ENCODE measurements around the gene CLDN11.

The CLDN11 gene

GRCh38 chr3:170428095-170428494 lies 9.4 kb downstream of the CLDN11 start:
- DNase-seq: peak; percentile 7

GRCh38 chr3:170429050-170429449 lies 10.4 kb downstream of the CLDN11 start:
- no peak for DNase-seq

- no peak for DNase-seq
These were observed 12.4 kb downstream of the CLDN11 start for GRCh38 chr3:170431054-170431453.

- DNase-seq: no peak
These were observed 13.7 kb downstream of the CLDN11 start for GRCh38 chr3:170432416-170432815.

GRCh38 chr3:170436697-170437096 lies 18.0 kb downstream of the CLDN11 start:
- no peak for DNase-seq

GRCh38 chr3:170437176-170437575 lies 18.5 kb downstream of the CLDN11 start:
- DNase-seq: no peak

- DNase-seq: no peak
These were observed 19.2 kb downstream of the CLDN11 start for GRCh38 chr3:170437696-170438407.

- DNase-seq: no peak
These were observed 20.2 kb downstream of the CLDN11 start for GRCh38 chr3:170438836-170439235.

GRCh38 chr3:170440344-170440743 lies 21.7 kb downstream of the CLDN11 start:
- peak; percentile 11 for DNase-seq

- DNase-seq: no peak
These were observed 22.7 kb downstream of the CLDN11 start for GRCh38 chr3:170441412-170441811.

- no peak for DNase-seq
These were observed 24.3 kb downstream of the CLDN11 start for GRCh38 chr3:170442947-170443346.

GRCh38 chr3:170443457-170443856 lies 24.8 kb downstream of the CLDN11 start:
- no peak for DNase-seq

- no peak for DNase-seq
These were observed 29.9 kb downstream of the CLDN11 start for GRCh38 chr3:170448584-170448983.

GRCh38 chr3:170450039-170450438 lies 31.4 kb downstream of the CLDN11 start:
- no peak for DNase-seq

- no peak for DNase-seq
These were observed 35.8 kb downstream of the CLDN11 start for GRCh38 chr3:170454509-170454908.

- no peak for DNase-seq
These were observed 39.6 kb downstream of the CLDN11 start for GRCh38 chr3:170458285-170458684.

GRCh38 chr3:170463011-170463410 lies 44.3 kb downstream of the CLDN11 start:
- DNase-seq: no peak

- no peak for DNase-seq
These were observed 47.3 kb downstream of the CLDN11 start for GRCh38 chr3:170465955-170466354.

- DNase-seq: peak; percentile 58
These were observed 48.3 kb downstream of the CLDN11 start for GRCh38 chr3:170467007-170467406.

- DNase-seq: no peak
These were observed 49.0 kb downstream of the CLDN11 start for GRCh38 chr3:170467571-170468147.

- peak; percentile 27 for DNase-seq
These were observed 50.7 kb downstream of the CLDN11 start for GRCh38 chr3:170469151-170470062.

- peak; percentile 30 for DNase-seq
These were observed 51.7 kb downstream of the CLDN11 start for GRCh38 chr3:170470063-170471016.

GRCh38 chr3:170471149-170471548 lies 52.5 kb downstream of the CLDN11 start:
- DNase-seq: no peak

All from DMS53 (cell line).